ENCODE results near the gene ISOC2.
"Not testable (repeated sequence)": the region's sequence is repeated elsewhere in the genome, so short reads cannot be mapped to it uniquely, and the experiment has no call there.

ISOC2 gene

GRCh38 chr19:55437410-55437809, 24.0 kb downstream of the ISOC2 start:
- DNase-seq = no peak

GRCh38 chr19:55436847-55437246, 24.6 kb downstream of the ISOC2 start:
- DNase-seq = no peak

- DNase-seq = no peak
Observed at GRCh38 chr19:55435020-55435419, 26.4 kb downstream of the ISOC2 start.

GRCh38 chr19:55434356-55434919, 27.0 kb downstream of the ISOC2 start:
- no peak for DNase-seq

- DNase-seq = no peak
Observed at GRCh38 chr19:55433292-55433691, 28.1 kb downstream of the ISOC2 start.

- no peak for DNase-seq
Observed at GRCh38 chr19:55432241-55432959, 29.0 kb downstream of the ISOC2 start.

GRCh38 chr19:55431183-55431582, 30.3 kb downstream of the ISOC2 start:
- no peak for DNase-seq

- DNase-seq = no peak
Observed at GRCh38 chr19:55426042-55426441, 35.4 kb downstream of the ISOC2 start.

- DNase-seq = no peak
Observed at GRCh38 chr19:55424518-55424917, 36.9 kb downstream of the ISOC2 start.

GRCh38 chr19:55423225-55424005, 38.0 kb downstream of the ISOC2 start:
- DNase-seq = no peak

- DNase-seq = not testable (repeated sequence)
Observed at GRCh38 chr19:55421281-55421680, 40.2 kb downstream of the ISOC2 start.

GRCh38 chr19:55419624-55420236, 41.7 kb downstream of the ISOC2 start:
- DNase-seq = no peak

GRCh38 chr19:55419103-55419502, 42.3 kb downstream of the ISOC2 start:
- no peak for DNase-seq

GRCh38 chr19:55418185-55418584, 43.3 kb downstream of the ISOC2 start:
- peak; percentile 47 for DNase-seq

- no peak for DNase-seq
Observed at GRCh38 chr19:55410168-55410567, 51.3 kb downstream of the ISOC2 start.

GRCh38 chr19:55409179-55409578, 52.3 kb downstream of the ISOC2 start:
- not testable (repeated sequence) for DNase-seq

- no peak for DNase-seq
Observed at GRCh38 chr19:55408533-55408872, 52.9 kb downstream of the ISOC2 start.

- peak; percentile 99 for DNase-seq
Observed at GRCh38 chr19:55407800-55408532, 53.5 kb downstream of the ISOC2 start.

- not testable (repeated sequence) for DNase-seq
Observed at GRCh38 chr19:55407550-55407799, 54.0 kb downstream of the ISOC2 start, which contains the start of gene UBE2S. TSS of gene UBE2S (minus strand) at chr19:55407788. CDS start at chr19:55407589, 199 bp downstream.

- peak; percentile 12 for DNase-seq
Observed at GRCh38 chr19:55406826-55407549, 54.5 kb downstream of the ISOC2 start.

GRCh38 chr19:55406091-55406825, 55.2 kb downstream of the ISOC2 start:
- DNase-seq = no peak

- no peak for DNase-seq
Observed at GRCh38 chr19:55405638-55406037, 55.8 kb downstream of the ISOC2 start.
